GM21528 (cell line): Measurements from ENCODE around the gene TBC1D22A.

ENCODE experiments used
- ATAC-seq: cut with Tn5 transposase; IDR thresholded peaks from one replicate; pipeline ENCODE4 v1.9.1; 2021; ENCODE audit warnings: mild to moderate bottlenecking, moderate library complexity; ENCODE audit not compliant: unreplicated experiment, low FRiP score

The TBC1D22A gene

GRCh38 chr22:47123006-47123826, 360.8 kb downstream of the TBC1D22A start:
- ATAC-seq: no peak

DNA sequence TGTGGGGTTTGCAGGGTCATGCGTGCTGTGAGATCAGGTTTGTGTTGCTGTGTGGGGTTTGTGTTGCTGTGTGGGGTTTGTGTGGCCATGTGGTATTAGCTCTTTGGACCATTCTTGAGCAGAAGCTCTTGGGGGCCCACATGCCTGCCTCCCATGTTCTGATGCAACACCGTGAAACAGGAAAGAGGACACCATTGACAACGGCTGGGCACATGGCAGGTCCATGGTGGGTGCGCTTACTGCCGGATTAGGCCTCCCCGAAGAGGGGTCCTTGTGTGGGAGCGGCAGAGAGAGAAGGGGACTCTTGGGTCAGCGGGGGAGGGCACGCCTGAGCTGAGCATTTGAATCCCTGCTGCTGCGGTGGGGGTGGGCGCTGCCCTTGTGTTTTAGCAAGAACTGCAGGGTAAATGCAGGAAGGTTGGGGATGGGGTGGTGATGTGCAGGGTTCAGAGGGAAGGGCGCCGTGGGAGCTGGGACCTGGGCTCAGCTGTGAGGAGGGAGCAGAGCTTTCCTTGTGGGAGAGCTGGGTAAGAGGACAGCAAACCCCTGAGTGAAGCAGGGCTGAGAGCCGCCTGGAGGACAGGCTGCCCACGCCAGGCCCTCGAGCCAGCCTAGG, 361.5 kb downstream of the TBC1D22A start:
- ATAC-seq: no peak

DNA sequence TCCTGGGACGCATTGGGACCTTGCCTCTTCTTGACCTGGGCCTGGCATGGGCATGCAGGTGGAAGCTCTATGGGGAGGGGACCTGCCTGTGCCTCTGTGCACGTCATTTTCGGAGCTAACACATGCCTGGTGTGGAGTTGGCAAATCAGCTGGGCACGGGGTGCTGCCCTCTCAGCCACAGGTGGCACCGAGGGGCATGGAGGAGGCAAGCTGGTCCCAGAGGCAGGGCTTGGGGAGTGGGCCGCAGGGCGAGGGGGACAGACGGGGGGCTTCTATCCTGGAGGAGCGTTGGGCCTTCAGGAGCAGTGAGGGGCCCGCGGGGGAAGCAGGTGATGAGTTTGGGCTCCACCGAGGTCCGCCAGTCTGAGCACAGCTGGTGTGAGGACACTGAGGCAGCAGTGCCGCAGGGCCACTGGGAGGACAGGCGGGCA, 362.0 kb downstream of the TBC1D22A start:
- no peak for ATAC-seq

GRCh38 chr22:47124961-47125360, 362.5 kb downstream of the TBC1D22A start:
- ATAC-seq: no peak

- no peak for ATAC-seq
These were observed 363.2 kb downstream of the TBC1D22A start for GRCh38 chr22:47125603-47126002.

- ATAC-seq: no peak
These were observed 363.9 kb downstream of the TBC1D22A start for GRCh38 chr22:47126344-47126811.

DNA sequence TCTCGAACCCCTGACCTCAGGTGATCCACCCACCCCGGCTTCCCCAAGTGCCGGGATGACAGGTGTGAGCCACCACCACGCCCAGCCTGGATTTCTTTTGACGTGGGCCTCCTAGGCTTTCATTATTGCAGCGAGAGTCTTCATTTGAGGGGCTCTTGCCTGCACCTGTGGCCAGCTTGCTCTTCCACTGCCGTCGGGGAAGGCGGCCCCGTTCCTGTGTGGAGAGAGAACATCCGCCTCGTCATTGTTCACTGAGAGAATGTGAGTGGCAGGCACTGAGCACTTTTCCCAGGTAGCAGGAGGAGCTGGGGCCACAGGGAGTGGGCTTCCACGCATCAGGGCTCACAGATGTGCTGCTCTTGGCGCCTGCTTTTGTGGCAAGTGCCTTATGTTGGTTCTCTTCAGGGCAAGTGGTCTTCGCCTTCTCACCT, 365.0 kb downstream of the TBC1D22A start:
- ATAC-seq: no peak

- ATAC-seq: no peak
These were observed 365.8 kb downstream of the TBC1D22A start for GRCh38 chr22:47128216-47128615.

GRCh38 chr22:47128622-47129215, 366.3 kb downstream of the TBC1D22A start:
- ATAC-seq: no peak

GRCh38 chr22:47129902-47130635, 367.6 kb downstream of the TBC1D22A start:
- ATAC-seq: no peak

DNA sequence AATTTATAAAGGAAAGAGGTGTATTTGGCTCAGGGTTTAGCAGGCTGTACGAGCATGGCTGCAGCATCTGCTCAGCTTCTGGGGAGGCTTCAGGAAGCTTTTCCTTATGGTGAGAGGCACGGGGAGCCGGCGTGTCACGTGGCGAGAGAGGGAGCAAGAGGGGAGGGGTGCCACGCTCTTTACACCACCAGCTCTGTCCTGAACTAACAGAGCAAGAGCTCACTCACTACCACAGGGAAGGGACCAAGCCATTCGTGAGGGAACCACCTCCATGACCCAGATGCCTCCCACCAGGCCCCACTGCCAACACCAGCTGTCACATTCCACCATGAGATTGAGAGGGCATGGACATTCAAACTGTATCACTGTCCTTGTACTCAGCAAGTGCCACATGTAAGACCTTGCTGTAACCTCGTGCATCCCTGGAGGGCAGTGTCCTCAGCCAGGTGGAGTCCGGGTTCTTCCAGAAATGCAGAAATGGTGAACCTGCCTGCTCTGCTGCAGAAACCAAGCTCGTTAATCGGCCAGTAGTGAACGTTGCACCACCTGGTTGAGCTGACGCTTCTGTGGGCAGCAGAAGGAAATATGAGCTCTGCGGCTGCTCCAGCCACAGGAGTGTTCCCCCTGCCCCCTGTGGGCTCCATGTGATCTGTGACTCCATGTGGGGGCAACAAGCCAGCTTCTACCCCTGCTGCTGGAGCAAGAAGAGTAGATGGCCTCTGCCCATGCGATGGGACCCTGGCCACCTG, 368.6 kb downstream of the TBC1D22A start:
- ATAC-seq: no peak

DNA sequence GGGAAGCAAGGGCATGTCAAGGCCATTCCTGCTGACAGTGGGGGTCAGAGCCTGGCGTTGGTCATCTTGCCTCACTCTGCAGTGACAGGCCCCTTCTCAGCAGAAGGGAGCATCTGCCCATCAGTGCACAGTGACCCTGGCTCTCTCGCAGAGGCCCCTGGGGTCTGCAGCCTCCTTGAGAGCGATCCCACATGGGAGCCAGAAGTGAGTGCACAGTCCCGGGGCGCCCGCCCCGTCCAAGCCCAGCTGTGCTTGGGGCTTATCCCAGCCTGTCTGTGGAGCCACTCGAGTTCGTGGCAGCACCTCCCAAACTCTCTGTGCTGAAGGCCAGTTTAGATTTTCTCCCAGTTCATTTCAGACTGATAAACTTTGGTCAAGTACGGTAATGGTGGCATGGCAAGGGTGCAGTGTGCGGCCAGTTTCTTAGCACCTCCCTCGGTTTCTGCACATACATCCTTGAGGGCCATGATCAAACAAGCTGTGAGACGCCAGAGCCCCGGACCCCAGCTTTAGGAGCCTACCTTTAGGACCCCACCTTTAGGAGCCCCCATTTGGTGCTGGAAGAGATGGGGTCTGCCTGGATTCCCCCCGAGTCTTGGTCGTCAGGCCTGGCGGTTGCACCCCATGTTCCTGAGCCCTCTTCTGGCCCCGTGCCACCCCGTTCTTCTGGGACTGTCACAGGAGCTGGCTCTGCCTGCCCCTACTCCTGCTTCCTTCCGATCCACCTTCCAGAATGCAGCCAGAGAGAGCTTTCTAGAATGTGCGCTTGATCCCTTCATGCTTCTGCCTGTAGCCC, 369.4 kb downstream of the TBC1D22A start:
- no peak for ATAC-seq

DNA sequence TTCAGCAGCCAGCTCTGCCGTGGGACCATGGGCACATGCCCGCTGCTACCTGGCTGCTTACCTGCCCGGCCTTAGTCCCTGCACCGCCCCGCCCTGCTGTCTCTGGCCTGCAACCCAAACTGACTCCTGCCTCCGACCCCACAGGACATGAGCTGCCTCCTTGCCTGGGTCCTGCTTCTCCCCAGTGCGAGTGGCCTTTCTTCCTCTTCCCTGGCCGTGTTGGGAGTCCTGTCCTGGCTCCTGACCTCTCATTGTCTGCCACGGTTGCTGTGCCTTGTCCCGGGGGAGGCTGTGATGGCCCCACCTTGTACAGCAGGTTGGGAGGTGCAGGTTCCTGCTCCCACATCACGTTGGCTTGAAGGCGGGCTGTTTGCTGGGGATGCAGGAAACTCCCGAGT, 370.0 kb downstream of the TBC1D22A start:
- ATAC-seq: no peak

GRCh38 chr22:47133061-47133969, 370.9 kb downstream of the TBC1D22A start:
- no peak for ATAC-seq

DNA sequence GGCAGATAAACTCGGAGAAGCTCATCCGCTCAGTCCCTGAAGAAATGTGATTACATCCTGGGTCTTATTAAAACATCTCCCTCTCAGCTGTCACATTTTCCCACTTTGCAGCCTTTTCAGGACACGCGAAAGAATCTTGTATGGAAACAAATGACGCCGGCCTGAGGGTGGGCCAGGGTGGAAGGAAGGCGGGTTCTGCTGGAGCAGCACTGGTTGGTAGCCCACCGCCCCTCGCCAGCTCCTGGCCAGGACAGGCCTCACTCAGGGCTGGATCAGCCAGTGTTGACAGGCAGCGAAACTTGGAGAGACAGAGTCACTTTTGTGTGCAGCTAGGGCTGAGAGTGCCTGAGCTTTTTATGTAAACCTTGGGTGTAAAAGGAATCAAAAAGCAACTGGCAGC, 371.8 kb downstream of the TBC1D22A start:
- ATAC-seq: no peak

GRCh38 chr22:47135338-47135737, 372.9 kb downstream of the TBC1D22A start:
- no peak for ATAC-seq

DNA sequence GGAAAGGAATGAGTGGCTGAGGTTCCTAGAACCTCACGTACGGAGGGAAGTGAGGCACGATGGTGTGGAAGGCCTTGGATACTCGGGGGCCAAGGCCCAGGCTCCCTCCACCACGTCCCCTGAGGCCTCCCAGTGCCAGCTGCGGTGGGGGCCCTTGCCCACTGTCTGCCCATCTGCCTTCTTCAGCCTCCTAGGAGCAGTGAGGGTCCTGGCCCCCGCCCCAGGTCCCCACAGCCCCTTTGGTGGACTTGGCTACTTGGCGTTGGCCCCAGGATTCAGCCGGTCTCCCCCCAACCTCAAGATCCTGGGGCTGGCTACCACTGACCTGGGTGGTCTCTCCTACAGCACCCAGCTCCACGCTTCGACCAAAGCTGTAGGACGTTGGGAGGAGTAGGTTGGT, 373.6 kb downstream of the TBC1D22A start:
- no peak for ATAC-seq

GRCh38 chr22:47136671-47137070, 374.2 kb downstream of the TBC1D22A start:
- ATAC-seq: no peak
